ENCODE data around the gene CNOT3. TPM values are rescaled to one million over a fixed set of nuclear protein-coding genes. Genes with fewer than 3 reads are reported as not detected.

The CNOT3 gene
- total and polyA plus RNA-seq, 9 of the 15 experiments (the other 6 are each of a cell fraction or from before 2014, with no cell fraction given), result 0.27 to 60.4 (median 9.9) TPM

- DNase-seq (ENCODE audit: extremely low read depth in 1 of 4, low spot score in 3 of 4) (no peak), FAIRE-seq (no peak), ATAC-seq (no peak)
- Histone ChIP-seq H3K27me3 (ENCODE audit: control insufficient read depth in 2 of 2, insufficient read depth in 2 of 2, low read length in 2 of 2) (no peaks in the 10 kb centered on the region), H4K20me1 (replicated peaks; ENCODE audit: control insufficient read depth, insufficient read depth, low read length) (peaks cover 60% of the 10 kb centered on the region), H3K4me1 (replicated peaks in 1 of 2; ENCODE audit: control insufficient read depth in 2 of 2, insufficient read depth in 2 of 2, low read length in 2 of 2) (peaks cover 30 to 39% of the 10 kb centered on the region in 2 experiments), H3K9me1 (ENCODE audit: control insufficient read depth, insufficient read depth, low read length) (peaks cover 11% of the 10 kb centered on the region), H3K9ac (ENCODE audit: insufficient read depth in 1 of 2, low read depth in 2 of 2, low read length in 2 of 2) (peak overlapping the region; percentile 98 to 99), H3K9me3 (replicated peaks; ENCODE audit: control insufficient read depth, insufficient read depth, low read depth, low read length) (no peaks in the 10 kb centered on the region), H3K79me2 (ENCODE audit: control insufficient read depth, insufficient read depth, low read length) (peaks cover 67% of the 10 kb centered on the region), H3K4me3 (peak overlapping the region; percentile 68), H3K36me3 (ENCODE audit: control insufficient read depth, insufficient read depth, low read length) (peaks cover 64% of the 10 kb centered on the region), H2AFZ (ENCODE audit: low read depth, low read length) (no peak overlapping the region), H3K4me2 (ENCODE audit: insufficient read depth, low read length) (peak overlapping the region; percentile 89), H3K27ac (ENCODE audit: extremely low read depth, low read depth, low read length) (peak overlapping the region; percentile 96)
- CTCF ChIA-PET (ENCODE audit: low intra/inter-chr PET ratio), result no interaction called here
- POLR2A ChIA-PET, result interaction anchor here (0.6 to 5.3 kb wide), 9 partner anchors 9 to 87 kb away, joined by 3 to 206 read pairs (median 8); partner anchors contain the start of genes LENG1, MBOAT7, PRPF31 and TFPT
- intact Hi-C loops (cut with micrococcal nuclease), result loop anchor here (2.0 kb wide), 1 partner anchor 65 kb away; the partner anchor contains the start of gene CNOT3
- under 1% methylated on average over 13 of the region's 13 CpGs for WGBS (ENCODE audit: insufficient coverage, low coverage, missing lambda C conversion rate)
- in situ Hi-C loops (cut with MboI), result no loop called here
- BruUV-seq (replicated peaks), result no TSS peak
- TF ChIP-seq PHB (CRISPR knock-in tag; IDR thresholded peaks at IDR 0.05), result no peak
- peak; percentile 20; the same call in 1 of the 2 replicates for TF ChIP-seq CEBPG (CRISPR knock-in tag; IDR thresholded peaks at IDR 0.05)
- peak in 1 of 2 experiments; percentile 40; a peak in 1 of 4 replicates for TF ChIP-seq CEBPG (tag; conservative IDR thresholded peaks at IDR 0.05 in 1 of 2, IDR thresholded peaks at IDR 0.05 in 1 of 2)
- no peak for TF ChIP-seq HMG20A (CRISPR knock-in tag; conservative IDR thresholded peaks at IDR 0.05)
- TF ChIP-seq JUND (IDR thresholded peaks at IDR 0.05; ENCODE audit: borderline replicate concordance, low read depth, low read length), result no peak
- TF ChIP-seq JUND (tag; IDR thresholded peaks at IDR 0.05; ENCODE audit: borderline replicate concordance, low read depth, low read length), result no peak
- TF ChIP-seq ZNF311 (CRISPR knock-in tag; IDR thresholded peaks at IDR 0.05), result no peak
- no peak for TF ChIP-seq CBX5 (IDR thresholded peaks at IDR 0.05; ENCODE audit: borderline replicate concordance, low read depth)
- 0 out of 2 replicates have a peak, but pooled peaks have one; percentile 28 for TF ChIP-seq CEBPB (tag; IDR thresholded peaks at IDR 0.05)
These were observed 64.4 kb downstream of the CNOT3 start for GRCh38 chr19:54201980-54202379.

Measured in K562 (cell line).